Esophagus muscularis mucosa (tissue), 4 donors: Measurements from ENCODE around the gene SENP1. TPM values are rescaled to one million over a fixed set of nuclear protein-coding genes. Genes with fewer than 3 reads are reported as not detected.
A peak's percentile ranks its signal among the peaks of the same experiment; 100 is the strongest.
"Not testable (repeated sequence)": the region's sequence is repeated elsewhere in the genome, so short reads cannot be mapped to it uniquely, and the experiment has no call there.

Source experiments
- DNase-seq: peaks from one replicate; pipeline ENCODE4 v3.0.0-alpha.2; 2017; ENCODE audit errors: extremely low spot score
- H3K27ac ChIP-seq, 4 donors: fragments of 200-600 bp; sonication (generic); replicated peaks in 1 of 4; 1 replicate in 3 of 4; 2 replicates in 1 of 4; pipeline ENCODE4 v1.5.1; 2016 to 2019; ENCODE audit warnings: mild to moderate bottlenecking in 1 of 4
- H3K27me3 ChIP-seq, 4 donors: fragments of 200-600 bp; sonication (generic); one replicate each; pipeline versions ENCODE4 v1.5.1 to v1.6.0; 2016 to 2019
- H3K36me3 ChIP-seq, 4 donors: fragments of 200-600 bp; sonication (generic); one replicate each; pipeline ENCODE4 v1.5.1; 2016 to 2019
- H3K4me1 ChIP-seq, 4 donors: fragments of 200-600 bp; sonication (generic); one replicate each; pipeline ENCODE4 v1.5.1; 2016 to 2019
- H3K4me3 ChIP-seq, 4 donors: fragments of 200-600 bp; sonication (generic); 1 replicate in 2 of 4; 2 replicates in 2 of 4; pipeline ENCODE4 v1.5.1; 2016 to 2019; ENCODE audit warnings: mild to moderate bottlenecking in 4 of 4, moderate library complexity in 1 of 4
- H3K9me3 ChIP-seq, 4 donors: fragments of 200-600 bp; sonication (generic); 1 replicate in 3 of 4; 2 replicates in 1 of 4; pipeline ENCODE4 v1.5.1; 2016 to 2019
- CTCF ChIP-seq, 3 experiments: fragments of 200-600 bp in 2 of 3; fragments of 450-650 bp in 1 of 3; sonication (generic) in 2 of 3; IDR thresholded peaks; one replicate each; pipeline ENCODE4 v1.5.1; 2017 to 2019; ENCODE audit warnings: antibody characterized with exemption in 3 of 3, mild to moderate bottlenecking in 2 of 3, moderate library complexity in 1 of 3
- EP300 ChIP-seq: sonication (generic); formaldehyde crosslinking; IDR thresholded peaks from one replicate; pipeline ENCODE4 v1.6.1; 2017; ENCODE audit warnings: antibody characterized with exemption
- POLR2A ChIP-seq: fragments of 450-650 bp; IDR thresholded peaks from one replicate; pipeline ENCODE4 v1.6.1; 2017; ENCODE audit warnings: antibody characterized with exemption, moderate library complexity, mild to moderate bottlenecking, low read depth
- POLR2AphosphoS5 ChIP-seq, 2 donors: sonication (generic); formaldehyde crosslinking; IDR thresholded peaks; one replicate each; pipeline ENCODE4 v1.6.1; 2017; ENCODE audit warnings: antibody characterized with exemption in 2 of 2
- WGBS: methylation state at CpG from one replicate; pipeline ENCODE4 v1.1.5; 2018; 5-methylcytosine and 5-hydroxymethylcytosine counted together
- intact Hi-C: fragments of 100-400 bp; cut with DNase I; formaldehyde crosslinking; loops from one replicate; pipeline ENCODE4 v1.15.1; 2023
- total RNA-seq, 4 donors: library from RNA; depleted of rRNA; stranded (reverse); fragments of >200 nt; gene quantifications; one replicate each; pipeline versions ENCODE4 v1.1.0 to v1.2.1, GENCODE V29; 2016

SENP1 gene
- total RNA-seq, 4 donors from 2014 or later: 12.9 to 19.2 (median 14.3) TPM

GRCh38 chr12:48118284-48118871 is 12.5 kb upstream of the SENP1 start:
- intact Hi-C loops: no loop called here

GRCh38 chr12:48115957-48116356 is 10.1 kb upstream of the SENP1 start:
- Histone ChIP-seq H3K4me1 (peaks cover 9 to 22% (median 21%) of the 10 kb centered on the region in 4 donors), H3K27ac (no peak overlapping the region), H3K27me3 (no peaks in the 10 kb centered on the region), H3K36me3 (no peaks in the 10 kb centered on the region), H3K4me3 (no peak overlapping the region), H3K9me3 (no peaks in the 10 kb centered on the region)
- WGBS: 92% methylated on average over 1 of the region's 1 CpG
- intact Hi-C loops: no loop called here
- DNase-seq: peak; percentile 37
- TF ChIP-seq POLR2A: no peak
- no peak for TF ChIP-seq EP300
- TF ChIP-seq CTCF (IDR thresholded peaks at IDR 0.05): no peak
- TF ChIP-seq POLR2AphosphoS5 (IDR thresholded peaks at IDR 0.05): no peak

More at GRCh38 chr12:48118284-48118871, 12.5 kb upstream of the SENP1 start:
- Histone ChIP-seq H3K9me3 (no peaks in the 10 kb centered on the region), H3K4me1 (peaks cover 10 to 35% (median 27%) of the 10 kb centered on the region in 4 donors), H3K36me3 (peaks cover 0 to 9% (median 4%) of the 10 kb centered on the region in 4 donors), H3K27me3 (no peaks in the 10 kb centered on the region), H3K4me3 (peak overlapping the region; percentile 59 to 84 (median 76)), H3K27ac (peak overlapping the region; percentile 74 to 77 (median 76))
- DNase-seq: no peak
- TF ChIP-seq CTCF (IDR thresholded peaks at IDR 0.05): no peak
- WGBS: 41% methylated on average over 3 of the region's 3 CpGs

- H3K9me3 ChIP-seq, DNase-seq, H3K27ac ChIP-seq, H3K27me3 ChIP-seq, intact Hi-C loops, H3K4me1 ChIP-seq, H3K36me3 ChIP-seq, H3K4me3 ChIP-seq: not testable (repeated sequence)
- 95% methylated on average over 5 of the region's 5 CpGs for WGBS
Observed at GRCh38 chr12:48111312-48111693, 5.4 kb upstream of the SENP1 start.

- Histone ChIP-seq H3K4me3 (no peak overlapping the region), H3K36me3 (no peaks in the 10 kb centered on the region), H3K9me3 (no peaks in the 10 kb centered on the region), H3K4me1 (peaks cover 8 to 9% (median 8%) of the 10 kb centered on the region in 4 donors), H3K27ac (no peak overlapping the region), H3K27me3 (no peaks in the 10 kb centered on the region)
- WGBS: 89% methylated on average over 1 of the region's 1 CpG
- DNase-seq: no peak
- intact Hi-C loops: no loop called here
- TF ChIP-seq POLR2A (no peak), CTCF (IDR thresholded peaks at IDR 0.05) (no peak), EP300 (no peak), POLR2AphosphoS5 (IDR thresholded peaks at IDR 0.05) (no peak)
Observed at GRCh38 chr12:48110691-48111311, 4.9 kb upstream of the SENP1 start.

GRCh38 chr12:48109424-48109823 is 3.5 kb upstream of the SENP1 start:
- Histone ChIP-seq H3K4me1 (peaks cover 15 to 17% (median 16%) of the 10 kb centered on the region in 4 donors), H3K9me3 (no peaks in the 10 kb centered on the region), H3K27ac (no peak overlapping the region), H3K36me3 (no peaks in the 10 kb centered on the region), H3K4me3 (no peak overlapping the region), H3K27me3 (no peaks in the 10 kb centered on the region)
- TF ChIP-seq POLR2A (no peak), POLR2AphosphoS5 (IDR thresholded peaks at IDR 0.05) (no peak), EP300 (no peak), CTCF (IDR thresholded peaks at IDR 0.05) (no peak)
- intact Hi-C loops: loop anchor here (5.0 kb wide), 1 partner anchor 48 kb away; the partner anchor contains the start of gene ASB8
- no peak for DNase-seq
